Right hindlimb (tissue), 1 donor: Measurements from ENCODE around the gene SLC36A1.

Experiments
- DNase-seq: peaks from one replicate; pipeline ENCODE4 v3.0.0-alpha.2; 2018

The SLC36A1 gene

DNA sequence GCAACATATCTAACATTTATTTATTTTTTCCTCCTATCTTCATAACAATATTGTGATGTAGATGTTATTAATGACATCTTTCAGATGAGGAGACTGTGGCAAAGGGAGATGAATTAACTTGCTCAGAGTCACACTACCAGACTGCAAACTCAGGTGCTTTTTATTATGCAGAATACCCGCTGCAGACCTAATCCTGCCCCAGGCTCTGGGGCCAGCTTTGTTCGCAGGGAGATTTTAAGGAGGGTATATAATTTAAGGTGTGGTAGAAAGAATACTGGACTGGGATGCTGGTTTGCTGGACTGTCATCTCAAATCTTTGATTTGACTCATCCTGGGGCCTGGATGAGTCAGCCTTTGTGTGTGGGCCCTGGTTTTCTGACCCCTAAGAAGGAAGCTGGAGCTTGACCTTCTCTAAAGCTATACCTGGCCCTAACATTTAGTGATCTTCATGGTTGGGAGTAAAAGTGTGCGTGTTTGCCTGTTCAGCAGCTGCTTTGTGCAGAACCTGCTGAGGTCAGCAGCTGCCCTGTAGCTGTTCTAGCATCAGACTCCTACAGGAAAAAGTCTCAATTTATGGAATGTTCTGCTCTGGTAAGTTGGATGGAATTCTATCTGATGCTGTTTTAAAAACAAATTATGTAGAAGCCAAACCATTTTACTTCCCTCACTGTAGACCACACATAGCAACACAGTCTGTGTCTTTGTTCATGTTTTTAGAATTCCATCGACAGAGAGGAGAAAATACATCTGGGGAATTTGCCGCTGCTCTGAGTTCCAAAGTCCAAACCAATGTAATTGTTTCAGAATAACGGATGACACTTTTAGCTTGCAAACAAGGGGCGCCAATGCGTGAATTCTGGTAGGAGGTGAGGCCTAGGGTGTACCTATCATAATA is 4.5 kb downstream of the SLC36A1 start:
- no peak for DNase-seq

- no peak for DNase-seq
These were observed 6.8 kb downstream of the SLC36A1 start for GRCh38 chr5:151454166-151454565.

DNA sequence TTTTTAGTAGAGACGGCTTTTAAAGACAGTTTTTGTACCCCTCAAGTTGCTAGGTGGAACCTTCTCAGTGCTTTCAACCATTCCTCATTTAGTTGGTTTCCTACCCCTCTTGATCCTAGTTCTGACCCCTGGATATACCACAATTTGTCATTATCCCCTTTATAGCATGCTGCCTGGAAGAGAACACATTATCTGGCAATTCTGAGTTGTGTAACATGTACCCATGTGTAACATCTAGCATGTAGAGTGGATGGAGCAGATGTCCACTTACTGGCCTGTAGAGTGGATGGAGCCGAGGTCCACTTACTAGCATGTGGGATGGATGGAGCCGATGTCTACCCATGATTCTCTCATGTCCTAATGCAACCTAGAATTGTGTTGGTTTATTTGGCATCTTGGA is 7.5 kb downstream of the SLC36A1 start:
- DNase-seq = no peak

- DNase-seq = no peak
These were observed 9.0 kb downstream of the SLC36A1 start for GRCh38 chr5:151456321-151456940.

- no peak for DNase-seq
These were observed 10.9 kb downstream of the SLC36A1 start for GRCh38 chr5:151458314-151458713.

- DNase-seq = no peak
These were observed 12.4 kb downstream of the SLC36A1 start for GRCh38 chr5:151459680-151460324.

DNA sequence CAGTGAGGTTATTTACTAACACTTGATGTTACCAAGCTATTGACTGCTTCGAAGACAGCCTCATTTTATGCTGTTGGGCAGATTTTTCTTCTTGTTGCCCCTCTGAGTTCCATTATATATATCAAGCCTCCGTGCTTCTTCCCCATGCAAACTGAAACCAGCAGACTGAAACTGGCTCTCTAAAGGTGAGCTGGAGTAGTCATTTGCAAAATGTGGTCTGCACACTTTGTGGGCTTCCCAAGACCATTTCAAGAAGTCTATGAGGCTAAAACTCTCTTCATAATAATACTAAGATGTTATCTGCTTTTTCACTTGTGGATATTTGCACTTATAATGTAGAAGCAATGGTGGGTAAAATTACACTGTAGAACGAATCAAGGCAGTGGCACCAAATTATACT is 13.9 kb downstream of the SLC36A1 start:
- DNase-seq = no peak

- DNase-seq = no peak
These were observed 16.0 kb downstream of the SLC36A1 start for GRCh38 chr5:151463137-151464029.

- DNase-seq = no peak
These were observed 16.7 kb downstream of the SLC36A1 start for GRCh38 chr5:151464101-151464500.

GRCh38 chr5:151465476-151465875 is 18.1 kb downstream of the SLC36A1 start:
- DNase-seq = no peak

GRCh38 chr5:151467576-151467975 is 20.2 kb downstream of the SLC36A1 start:
- no peak for DNase-seq

DNA sequence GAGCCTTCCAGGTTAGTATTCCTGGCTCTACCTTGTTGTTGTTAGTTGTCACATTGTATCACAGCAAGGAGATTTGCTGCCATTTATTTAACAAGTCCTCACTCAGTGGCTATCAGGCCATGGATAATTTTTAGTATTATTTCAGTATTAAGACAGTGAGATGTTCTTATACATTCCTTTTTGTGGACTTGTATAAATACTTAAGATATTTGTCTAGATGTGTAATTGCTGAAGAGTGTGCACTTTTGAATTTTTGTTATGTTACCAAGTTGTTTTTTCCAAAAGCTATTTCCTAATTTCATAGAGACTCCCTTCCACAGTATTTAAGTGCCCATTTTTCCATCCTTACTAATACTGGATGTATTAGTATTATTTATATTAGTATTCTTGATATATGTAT is 22.0 kb downstream of the SLC36A1 start:
- DNase-seq = no peak

- DNase-seq = no peak
These were observed 22.6 kb downstream of the SLC36A1 start for GRCh38 chr5:151469992-151470391.

GRCh38 chr5:151470439-151470838 is 23.0 kb downstream of the SLC36A1 start:
- no peak for DNase-seq

DNA sequence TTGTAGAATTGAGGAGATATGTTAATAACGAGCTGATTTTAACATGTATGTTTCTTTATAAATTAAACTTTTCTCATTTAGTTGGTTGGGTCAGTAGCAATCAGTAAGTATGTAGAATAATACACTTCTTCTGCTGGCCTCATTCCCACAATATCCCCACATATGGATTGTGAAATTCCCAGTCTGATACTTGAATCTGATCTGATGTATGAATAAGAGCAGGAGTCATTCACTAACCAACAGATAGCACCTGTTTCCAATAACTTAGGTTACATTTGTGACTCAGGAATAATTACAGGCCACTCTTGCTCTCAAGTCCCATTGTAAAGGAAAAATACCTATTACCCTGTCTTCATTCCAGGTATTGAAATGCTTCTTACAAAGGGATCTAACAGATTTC is 23.9 kb downstream of the SLC36A1 start:
- DNase-seq = no peak

DNA sequence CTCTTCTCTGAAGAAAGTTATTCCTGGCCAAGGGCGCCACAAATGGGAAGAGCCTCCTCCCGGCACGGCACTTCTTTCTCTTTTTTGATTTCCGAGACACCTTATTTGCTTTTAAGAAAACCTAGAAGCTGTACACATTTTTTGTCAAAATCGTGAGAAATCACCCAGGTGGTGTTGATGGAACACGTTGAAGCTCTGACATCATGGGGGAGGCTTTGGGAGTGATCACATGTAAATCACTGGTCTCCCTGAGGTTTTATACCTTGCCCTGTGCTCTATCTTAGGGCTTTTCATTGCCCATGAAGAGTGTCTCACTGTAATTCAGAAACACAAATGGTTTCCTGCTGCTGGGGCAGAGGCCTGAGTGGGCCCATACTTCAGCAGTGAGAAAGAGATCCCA is 27.4 kb downstream of the SLC36A1 start:
- DNase-seq = no peak

GRCh38 chr5:151475388-151475787 is 28.0 kb downstream of the SLC36A1 start:
- DNase-seq = peak; percentile 47

GRCh38 chr5:151476016-151476415 is 28.6 kb downstream of the SLC36A1 start:
- DNase-seq = no peak

- DNase-seq = no peak
These were observed 29.7 kb downstream of the SLC36A1 start for GRCh38 chr5:151477101-151477500.

DNA sequence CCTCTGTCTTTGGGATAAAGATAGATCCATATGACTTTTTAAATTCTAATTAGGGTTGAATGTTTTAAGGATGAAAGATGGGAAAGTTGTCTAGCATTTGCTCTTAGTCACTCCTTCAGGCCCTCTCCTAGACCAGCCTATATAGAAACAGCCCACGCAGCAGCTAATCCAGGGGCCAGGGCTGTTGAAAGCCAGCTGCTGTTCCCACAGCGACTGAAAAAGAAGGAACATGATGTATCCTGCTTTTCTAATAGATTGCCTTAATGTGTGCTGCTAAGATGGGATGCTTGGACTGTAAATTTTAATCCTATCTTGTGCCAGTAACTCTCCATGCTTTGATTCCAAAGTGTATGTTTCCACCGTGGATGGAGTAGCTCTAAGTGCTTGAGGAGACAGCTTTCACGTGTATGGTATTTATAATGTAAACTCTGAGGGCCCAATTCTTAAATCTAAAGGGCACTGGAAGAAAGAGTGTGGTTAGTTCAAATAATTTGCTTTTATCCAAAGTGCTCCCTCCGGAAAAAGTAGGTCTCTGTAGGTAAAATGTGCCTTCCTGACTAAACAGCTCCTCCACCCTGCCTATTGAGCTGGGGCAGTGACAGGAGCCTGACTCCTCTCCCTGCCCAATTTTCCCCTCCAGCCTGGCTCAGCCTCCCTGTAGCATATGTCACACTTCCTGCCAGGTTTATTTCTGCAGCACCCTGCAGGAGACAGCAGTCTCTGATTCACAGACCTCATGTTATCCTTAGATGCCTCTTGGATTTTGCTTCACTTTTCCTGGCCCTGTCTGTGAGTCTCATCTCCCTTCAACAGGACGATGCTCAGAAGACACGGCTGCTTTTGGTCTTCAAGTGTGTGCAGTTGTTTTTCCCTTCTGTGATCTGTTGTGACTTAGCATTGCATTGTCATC is 33.2 kb downstream of the SLC36A1 start:
- DNase-seq = peak; percentile 55

DNA sequence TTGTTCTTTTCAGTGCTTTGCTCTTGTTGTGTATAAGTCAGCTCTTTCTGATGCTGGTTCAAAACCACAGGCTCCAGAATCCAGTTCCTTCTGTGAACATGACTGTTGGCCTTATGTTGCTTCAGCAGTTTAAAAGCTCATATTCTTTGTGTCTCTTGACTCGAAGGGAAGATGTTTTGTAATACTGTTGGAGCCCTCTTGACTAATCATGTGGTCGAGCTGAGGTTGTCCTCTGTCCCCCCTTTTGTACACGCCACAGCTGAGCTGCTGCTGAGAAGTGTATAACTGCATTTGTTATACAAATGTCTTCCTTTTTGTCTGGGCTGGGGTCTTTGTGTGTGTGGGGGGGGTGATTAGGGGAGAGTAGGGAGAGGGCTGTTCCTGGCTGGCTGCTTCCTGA is 35.8 kb downstream of the SLC36A1 start:
- DNase-seq = no peak

DNA sequence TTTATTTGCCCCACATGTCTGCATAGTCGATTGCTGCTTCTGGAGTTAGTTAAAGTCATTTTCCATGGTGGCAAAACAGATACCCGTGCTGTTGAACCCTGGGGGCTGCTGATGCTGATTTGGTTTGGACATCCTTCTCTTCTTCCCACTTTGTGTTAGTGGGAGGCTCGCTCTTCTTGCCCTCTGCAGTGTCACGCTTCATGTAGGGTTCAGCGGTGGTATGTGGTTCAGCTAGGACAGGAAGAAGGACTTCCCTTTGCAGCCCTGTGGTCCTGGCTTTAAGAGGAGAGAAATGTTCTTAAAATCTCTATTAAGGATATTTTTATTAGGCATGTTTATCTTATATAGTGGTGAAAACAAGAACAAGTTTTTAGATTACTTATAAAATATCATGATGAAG is 36.2 kb downstream of the SLC36A1 start:
- DNase-seq = no peak
